ENCODE measurements around the gene DNM3.

Gene DNM3

GRCh38 chr1:172176206-172176605 is 334.9 kb downstream of the DNM3 start:
- Histone ChIP-seq H3K9ac (ENCODE audit: low read depth, low read length) (no peak overlapping the region), H3K36me3 (ENCODE audit: insufficient read depth, low read depth, low read length) (no peaks in the 10 kb centered on the region), H3K27ac (ENCODE audit: low read length) (no peak overlapping the region), H3K4me3 (ENCODE audit: low read length) (no peak overlapping the region), H3K9me3 (ENCODE audit: insufficient read depth, low read depth, low read length) (no peaks in the 10 kb centered on the region), H3K4me1 (ENCODE audit: insufficient read depth, low read length) (no peaks in the 10 kb centered on the region; the same call in 1 of the 2 replicates), H3K27me3 (ENCODE audit: insufficient read depth, low read length) (no peaks in the 10 kb centered on the region)

GRCh38 chr1:172177849-172178248 is 336.6 kb downstream of the DNM3 start:
- Histone ChIP-seq H3K4me3 (ENCODE audit: low read length) (no peak overlapping the region), H3K27ac (ENCODE audit: low read length) (no peak overlapping the region), H3K27me3 (ENCODE audit: insufficient read depth, low read length) (no peaks in the 10 kb centered on the region), H3K36me3 (ENCODE audit: insufficient read depth, low read depth, low read length) (no peaks in the 10 kb centered on the region), H3K9me3 (ENCODE audit: insufficient read depth, low read depth, low read length) (no peaks in the 10 kb centered on the region), H3K4me1 (ENCODE audit: insufficient read depth, low read length) (no peaks in the 10 kb centered on the region; the same call in 1 of the 2 replicates), H3K9ac (ENCODE audit: low read depth, low read length) (no peak overlapping the region)

GRCh38 chr1:172178886-172179285 is 337.6 kb downstream of the DNM3 start:
- no peaks in the 10 kb centered on the region for H3K27me3 ChIP-seq (ENCODE audit: insufficient read depth, low read length)
- H3K4me1 ChIP-seq (ENCODE audit: insufficient read depth, low read length): no peaks in the 10 kb centered on the region; the same call in 1 of the 2 replicates
- H3K9me3 ChIP-seq (ENCODE audit: insufficient read depth, low read depth, low read length): no peaks in the 10 kb centered on the region
- no peak overlapping the region for H3K27ac ChIP-seq (ENCODE audit: low read length)
- H3K36me3 ChIP-seq (ENCODE audit: insufficient read depth, low read depth, low read length): no peaks in the 10 kb centered on the region
- no peak overlapping the region for H3K4me3 ChIP-seq (ENCODE audit: low read length)
- no peak overlapping the region for H3K9ac ChIP-seq (ENCODE audit: low read depth, low read length)

GRCh38 chr1:172179918-172180317 is 338.6 kb downstream of the DNM3 start:
- Histone ChIP-seq H3K9ac (ENCODE audit: low read depth, low read length) (no peak overlapping the region), H3K27ac (ENCODE audit: low read length) (no peak overlapping the region), H3K9me3 (ENCODE audit: insufficient read depth, low read depth, low read length) (no peaks in the 10 kb centered on the region), H3K36me3 (ENCODE audit: insufficient read depth, low read depth, low read length) (no peaks in the 10 kb centered on the region), H3K27me3 (ENCODE audit: insufficient read depth, low read length) (no peaks in the 10 kb centered on the region), H3K4me1 (ENCODE audit: insufficient read depth, low read length) (peaks cover 5% of the 10 kb centered on the region; the same call in 1 of the 2 replicates), H3K4me3 (ENCODE audit: low read length) (no peak overlapping the region)

- H3K4me3 ChIP-seq (ENCODE audit: low read length): no peak overlapping the region
- no peaks in the 10 kb centered on the region for H3K27me3 ChIP-seq (ENCODE audit: insufficient read depth, low read length)
- peaks cover 13% of the 10 kb centered on the region for H3K4me1 ChIP-seq (ENCODE audit: insufficient read depth, low read length)
- H3K36me3 ChIP-seq (ENCODE audit: insufficient read depth, low read depth, low read length): no peaks in the 10 kb centered on the region
- H3K9me3 ChIP-seq (ENCODE audit: insufficient read depth, low read depth, low read length): no peaks in the 10 kb centered on the region
- no peak overlapping the region for H3K9ac ChIP-seq (ENCODE audit: low read depth, low read length)
- H3K27ac ChIP-seq (ENCODE audit: low read length): no peak overlapping the region
Measured at GRCh38 chr1:172180501-172181285, 339.4 kb downstream of the DNM3 start.

- Histone ChIP-seq H3K27ac (ENCODE audit: low read length) (no peak overlapping the region), H3K4me3 (ENCODE audit: low read length) (no peak overlapping the region), H3K27me3 (ENCODE audit: insufficient read depth, low read length) (no peaks in the 10 kb centered on the region), H3K36me3 (ENCODE audit: insufficient read depth, low read depth, low read length) (no peaks in the 10 kb centered on the region), H3K9ac (ENCODE audit: low read depth, low read length) (no peak overlapping the region), H3K9me3 (ENCODE audit: insufficient read depth, low read depth, low read length) (no peaks in the 10 kb centered on the region; the same call in 1 of the 2 replicates), H3K4me1 (ENCODE audit: insufficient read depth, low read length) (peaks cover 18% of the 10 kb centered on the region)
Measured at GRCh38 chr1:172184506-172185191, 343.4 kb downstream of the DNM3 start.

GRCh38 chr1:172185211-172185610 is 343.9 kb downstream of the DNM3 start:
- no peak overlapping the region for H3K9ac ChIP-seq (ENCODE audit: low read depth, low read length)
- no peaks in the 10 kb centered on the region; the same call in 1 of the 2 replicates for H3K9me3 ChIP-seq (ENCODE audit: insufficient read depth, low read depth, low read length)
- no peaks in the 10 kb centered on the region for H3K36me3 ChIP-seq (ENCODE audit: insufficient read depth, low read depth, low read length)
- no peaks in the 10 kb centered on the region for H3K27me3 ChIP-seq (ENCODE audit: insufficient read depth, low read length)
- H3K4me3 ChIP-seq (ENCODE audit: low read length): no peak overlapping the region
- H3K27ac ChIP-seq (ENCODE audit: low read length): no peak overlapping the region
- H3K4me1 ChIP-seq (ENCODE audit: insufficient read depth, low read length): peaks cover 18% of the 10 kb centered on the region

- Histone ChIP-seq H3K4me3 (ENCODE audit: low read length) (no peak overlapping the region), H3K9ac (ENCODE audit: low read depth, low read length) (no peak overlapping the region), H3K27me3 (ENCODE audit: insufficient read depth, low read length) (no peaks in the 10 kb centered on the region), H3K4me1 (ENCODE audit: insufficient read depth, low read length) (peaks cover 18% of the 10 kb centered on the region), H3K27ac (ENCODE audit: low read length) (no peak overlapping the region), H3K36me3 (ENCODE audit: insufficient read depth, low read depth, low read length) (no peaks in the 10 kb centered on the region), H3K9me3 (ENCODE audit: insufficient read depth, low read depth, low read length) (no peaks in the 10 kb centered on the region; the same call in 1 of the 2 replicates)
Measured at GRCh38 chr1:172185996-172186395, 344.7 kb downstream of the DNM3 start.

GRCh38 chr1:172201572-172201971 is 360.3 kb downstream of the DNM3 start:
- Histone ChIP-seq H3K36me3 (ENCODE audit: insufficient read depth, low read depth, low read length) (no peaks in the 10 kb centered on the region), H3K27me3 (ENCODE audit: insufficient read depth, low read length) (no peaks in the 10 kb centered on the region), H3K9me3 (ENCODE audit: insufficient read depth, low read depth, low read length) (peaks cover 15% of the 10 kb centered on the region), H3K27ac (ENCODE audit: low read length) (no peak overlapping the region), H3K9ac (ENCODE audit: low read depth, low read length) (no peak overlapping the region), H3K4me1 (ENCODE audit: insufficient read depth, low read length) (no peaks in the 10 kb centered on the region), H3K4me3 (ENCODE audit: low read length) (no peak overlapping the region)

- Histone ChIP-seq H3K9ac (ENCODE audit: low read depth, low read length) (no peak overlapping the region), H3K36me3 (ENCODE audit: insufficient read depth, low read depth, low read length) (no peaks in the 10 kb centered on the region), H3K9me3 (ENCODE audit: insufficient read depth, low read depth, low read length) (peaks cover 12% of the 10 kb centered on the region), H3K27me3 (ENCODE audit: insufficient read depth, low read length) (no peaks in the 10 kb centered on the region), H3K4me3 (ENCODE audit: low read length) (no peak overlapping the region), H3K4me1 (ENCODE audit: insufficient read depth, low read length) (no peaks in the 10 kb centered on the region), H3K27ac (ENCODE audit: low read length) (no peak overlapping the region)
Measured at GRCh38 chr1:172203135-172203823, 362.0 kb downstream of the DNM3 start.

- no peak overlapping the region for H3K4me3 ChIP-seq (ENCODE audit: low read length)
- H3K9ac ChIP-seq (ENCODE audit: low read depth, low read length): no peak overlapping the region
- no peaks in the 10 kb centered on the region for H3K27me3 ChIP-seq (ENCODE audit: insufficient read depth, low read length)
- H3K27ac ChIP-seq (ENCODE audit: low read length): no peak overlapping the region
- no peaks in the 10 kb centered on the region for H3K4me1 ChIP-seq (ENCODE audit: insufficient read depth, low read length)
- H3K9me3 ChIP-seq (ENCODE audit: insufficient read depth, low read depth, low read length): peaks cover 6% of the 10 kb centered on the region
- H3K36me3 ChIP-seq (ENCODE audit: insufficient read depth, low read depth, low read length): no peaks in the 10 kb centered on the region
Measured at GRCh38 chr1:172203902-172204301, 362.6 kb downstream of the DNM3 start.

All from iPS-20b (cell line).